GM21381 (cell line): ENCODE data around the gene PLAAT4.
"Not testable (repeated sequence)": the region's sequence is repeated elsewhere in the genome, so short reads cannot be mapped to it uniquely, and the experiment has no call there.

ENCODE experiments used
- ATAC-seq: cut with Tn5 transposase; IDR thresholded peaks from one replicate; pipeline ENCODE4 v1.9.1; 2021; ENCODE audit warnings: mild to moderate bottlenecking, moderate library complexity; ENCODE audit not compliant: unreplicated experiment

Gene PLAAT4

GRCh38 chr11:63510360-63511047, 26.1 kb upstream of the PLAAT4 start:
- ATAC-seq, result no peak

- no peak for ATAC-seq
Observed at GRCh38 chr11:63511048-63511748, 25.4 kb upstream of the PLAAT4 start.

GRCh38 chr11:63512816-63513215, 23.8 kb upstream of the PLAAT4 start:
- no peak for ATAC-seq

- no peak for ATAC-seq
Observed at GRCh38 chr11:63516109-63516508, 20.5 kb upstream of the PLAAT4 start.

- ATAC-seq, result no peak
Observed at GRCh38 chr11:63517156-63517555, 19.5 kb upstream of the PLAAT4 start.

GRCh38 chr11:63518548-63518947, 18.1 kb upstream of the PLAAT4 start:
- no peak for ATAC-seq

GRCh38 chr11:63520606-63521170, 15.9 kb upstream of the PLAAT4 start:
- no peak for ATAC-seq

- ATAC-seq, result no peak
Observed at GRCh38 chr11:63521896-63522295, 14.7 kb upstream of the PLAAT4 start.

GRCh38 chr11:63523151-63523550, 13.5 kb upstream of the PLAAT4 start:
- no peak for ATAC-seq

GRCh38 chr11:63527667-63528066, 8.9 kb upstream of the PLAAT4 start:
- ATAC-seq, result no peak

- ATAC-seq, result not testable (repeated sequence)
Observed at GRCh38 chr11:63528156-63528555, 8.5 kb upstream of the PLAAT4 start.

GRCh38 chr11:63528729-63529278, 7.8 kb upstream of the PLAAT4 start:
- ATAC-seq, result not testable (repeated sequence)

GRCh38 chr11:63529373-63529772, 7.2 kb upstream of the PLAAT4 start:
- not testable (repeated sequence) for ATAC-seq

GRCh38 chr11:63530021-63530420, 6.6 kb upstream of the PLAAT4 start:
- ATAC-seq, result no peak

- ATAC-seq, result peak; percentile 84
Observed at GRCh38 chr11:63531074-63531792, 5.4 kb upstream of the PLAAT4 start.

GRCh38 chr11:63532117-63532516, 4.5 kb upstream of the PLAAT4 start:
- no peak for ATAC-seq

GRCh38 chr11:63532799-63533475, 3.7 kb upstream of the PLAAT4 start:
- ATAC-seq, result no peak

GRCh38 chr11:63534076-63534475, 2.5 kb upstream of the PLAAT4 start:
- ATAC-seq, result no peak

- no peak for ATAC-seq
Observed at GRCh38 chr11:63534895-63535461, 1.6 kb upstream of the PLAAT4 start.

GRCh38 chr11:63535734-63536133, 874 bp upstream of the PLAAT4 start:
- no peak for ATAC-seq
